Loucy (cell line): ENCODE data around the gene CACNA1I.

Source experiments
- H2AFZ ChIP-seq: fragments of 200-600 bp; sonication (generic); 2 replicates; pipeline ENCODE4 v1.6.0; 2016; ENCODE audit warnings: antibody characterized with exemption, mild to moderate bottlenecking, low read length, moderate library complexity
- H3F3A ChIP-seq: fragments of 200-600 bp; 2 replicates; pipeline ENCODE4 v1.6.0; 2016; ENCODE audit warnings: antibody characterized with exemption, low read depth, mild to moderate bottlenecking
- H3K27me3 ChIP-seq: fragments of 200-600 bp; sonication (generic); 2 replicates; pipeline ENCODE4 v1.6.1; 2014; ENCODE audit warnings: low read length, mild to moderate bottlenecking; ENCODE audit not compliant: insufficient read depth, poor library complexity, severe bottlenecking
- H3K36me3 ChIP-seq: fragments of 200-600 bp; sonication (generic); 2 replicates; pipeline ENCODE4 v1.6.1; 2016; ENCODE audit warnings: low read length; ENCODE audit not compliant: insufficient read depth
- H3K4me1 ChIP-seq: fragments of 200-600 bp; sonication (generic); 2 replicates; pipeline ENCODE4 v1.5.1; 2014; ENCODE audit warnings: low read length, mild to moderate bottlenecking; ENCODE audit not compliant: insufficient read depth, poor library complexity, severe bottlenecking
- H3K4me2 ChIP-seq: fragments of 200-600 bp; sonication (generic); 2 replicates; pipeline ENCODE4 v1.6.0; 2014; ENCODE audit warnings: antibody characterized with exemption, low read length, low read depth, mild to moderate bottlenecking; ENCODE audit not compliant: poor library complexity, severe bottlenecking
- H3K4me3 ChIP-seq: fragments of 200-600 bp; sonication (generic); 2 replicates; pipeline ENCODE4 v1.5.1; 2014; ENCODE audit warnings: low read length, mild to moderate bottlenecking, mixed read lengths; ENCODE audit not compliant: poor library complexity, severe bottlenecking
- H3K79me2 ChIP-seq: fragments of 200-600 bp; sonication (generic); 2 replicates; pipeline ENCODE4 v1.6.1; 2014; ENCODE audit warnings: low read length; ENCODE audit not compliant: insufficient read depth
- H3K9ac ChIP-seq: fragments of 200-600 bp; sonication (generic); 2 replicates; pipeline ENCODE4 v1.6.0; 2014; ENCODE audit warnings: mild to moderate bottlenecking, low read depth, low read length, moderate library complexity; ENCODE audit not compliant: poor library complexity, severe bottlenecking
- H3K9me2 ChIP-seq: fragments of 200-600 bp; sonication (generic); replicated peaks from 2 replicates; pipeline ENCODE4 v1.6.1; 2016; ENCODE audit warnings: low read depth, low read length, mixed read lengths
- H3K9me3 ChIP-seq: fragments of 200-600 bp; sonication (generic); 2 replicates; pipeline ENCODE4 v1.6.1; 2014; ENCODE audit warnings: mild to moderate bottlenecking, antibody characterized with exemption, low read length, low read depth; ENCODE audit not compliant: insufficient read depth
- H4K20me1 ChIP-seq: fragments of 200-600 bp; sonication (generic); 2 replicates; pipeline ENCODE4 v1.6.0; 2014; ENCODE audit warnings: antibody characterized with exemption, low read length, mild to moderate bottlenecking; ENCODE audit not compliant: insufficient read depth, poor library complexity, severe bottlenecking
- CTCF ChIP-seq: fragments of 200-600 bp; sonication (generic); conservative IDR thresholded peaks from 2 replicates; pipeline ENCODE4 v1.5.1; 2014; ENCODE audit warnings: mild to moderate bottlenecking, antibody characterized with exemption, low read length
- EZH2phosphoT487 ChIP-seq: fragments of 200-600 bp; IDR thresholded peaks from 2 replicates; pipeline ENCODE4 v1.6.1; 2018; ENCODE audit warnings: antibody characterized with exemption, mild to moderate bottlenecking, moderate library complexity, borderline replicate concordance

CACNA1I gene

GRCh38 chr22:39616781-39617180 lies 46.2 kb downstream of the CACNA1I start:
- Histone ChIP-seq H2AFZ (no peak overlapping the region), H3K9me3 (no peaks in the 10 kb centered on the region), H3K4me3 (no peak overlapping the region), H3F3A (no peaks in the 10 kb centered on the region), H3K4me2 (no peak overlapping the region), H3K4me1 (no peaks in the 10 kb centered on the region), H3K9me2 (no peaks in the 10 kb centered on the region), H3K9ac (no peak overlapping the region), H3K79me2 (no peaks in the 10 kb centered on the region), H3K27me3 (no peaks in the 10 kb centered on the region), H3K36me3 (no peaks in the 10 kb centered on the region), H4K20me1 (no peaks in the 10 kb centered on the region)
- TF ChIP-seq CTCF (no peak), EZH2phosphoT487 (no peak)

GRCh38 chr22:39617342-39617741 lies 46.8 kb downstream of the CACNA1I start:
- H3K9me2 ChIP-seq, result no peaks in the 10 kb centered on the region
- H4K20me1 ChIP-seq, result no peaks in the 10 kb centered on the region
- H3K4me3 ChIP-seq, result no peak overlapping the region
- H3K27me3 ChIP-seq, result no peaks in the 10 kb centered on the region
- no peaks in the 10 kb centered on the region for H3K79me2 ChIP-seq
- TF ChIP-seq EZH2phosphoT487, result no peak
- TF ChIP-seq CTCF, result no peak
- no peaks in the 10 kb centered on the region for H3F3A ChIP-seq
- no peaks in the 10 kb centered on the region for H3K36me3 ChIP-seq
- no peak overlapping the region for H3K9ac ChIP-seq
- H3K4me2 ChIP-seq, result no peak overlapping the region
- no peak overlapping the region for H2AFZ ChIP-seq
- H3K4me1 ChIP-seq, result no peaks in the 10 kb centered on the region
- no peaks in the 10 kb centered on the region for H3K9me3 ChIP-seq

- H3K4me3 ChIP-seq, result no peak overlapping the region
- no peaks in the 10 kb centered on the region for H3K79me2 ChIP-seq
- no peak overlapping the region for H3K9ac ChIP-seq
- no peak overlapping the region for H3K4me2 ChIP-seq
- no peaks in the 10 kb centered on the region for H3K27me3 ChIP-seq
- H3K36me3 ChIP-seq, result no peaks in the 10 kb centered on the region
- TF ChIP-seq CTCF (no peak), EZH2phosphoT487 (no peak)
- no peaks in the 10 kb centered on the region for H3K9me2 ChIP-seq
- no peaks in the 10 kb centered on the region for H3F3A ChIP-seq
- no peaks in the 10 kb centered on the region for H3K9me3 ChIP-seq
- no peaks in the 10 kb centered on the region for H4K20me1 ChIP-seq
- H2AFZ ChIP-seq, result no peak overlapping the region
- no peaks in the 10 kb centered on the region for H3K4me1 ChIP-seq
Observed at GRCh38 chr22:39617970-39618757, 47.6 kb downstream of the CACNA1I start.
